Choroid plexus epithelial cell (primary cell): ENCODE measurements around the gene EPX.

Experiments used
- DNase-seq: peaks from one replicate; pipeline ENCODE4 v3.0.0-alpha.2; 2010; ENCODE audit warnings: low read depth
- H3K4me3 ChIP-seq: 2 replicates; pipeline ENCODE4 v1.5.1; 2011; ENCODE audit warnings: low read depth, mild to moderate bottlenecking, control low read depth, low read length, moderate library complexity
- CTCF ChIP-seq: conservative IDR thresholded peaks from 2 replicates; pipeline ENCODE4 v1.5.1; 2011; ENCODE audit warnings: low read depth, mild to moderate bottlenecking, control low read depth, inconsistent platforms, low read length, moderate library complexity

The EPX gene

DNA sequence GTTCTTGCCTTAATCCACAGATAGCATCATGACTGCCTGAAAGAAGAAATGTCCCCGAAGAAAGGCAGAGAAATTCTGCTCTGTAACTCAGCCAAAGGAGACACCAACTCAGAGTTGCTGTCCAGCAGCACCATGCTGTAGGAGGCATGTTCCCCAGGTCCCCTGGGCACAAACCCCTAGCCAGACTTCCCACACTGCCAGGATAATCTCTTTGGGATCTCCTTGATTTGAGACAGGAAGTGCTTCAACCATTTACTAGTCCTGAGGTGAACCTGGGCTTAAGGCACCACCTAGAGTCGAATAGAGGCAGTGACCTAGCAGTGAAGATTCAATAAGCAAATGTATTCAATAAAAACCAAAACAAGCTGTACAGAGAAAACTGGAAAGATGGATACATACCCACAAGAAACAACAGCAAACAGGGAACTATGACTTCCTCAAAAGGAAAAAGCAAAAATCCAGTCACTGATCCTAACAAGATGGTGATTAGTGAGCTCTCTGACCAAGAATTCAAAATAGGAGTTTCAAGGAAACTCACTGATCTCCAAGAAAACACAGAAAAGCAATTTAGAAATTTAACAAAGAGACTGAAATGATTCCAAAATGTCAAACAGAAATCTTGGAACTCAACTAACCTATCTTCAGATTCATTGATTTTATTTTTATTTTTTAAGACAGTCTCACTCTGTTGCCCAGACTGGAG, 20.0 kb upstream of the EPX start:
- peak; percentile 64 for TF ChIP-seq CTCF
- no peak overlapping the region for H3K4me3 ChIP-seq
- peak; percentile 62 for DNase-seq

GRCh38 chr17:58174871-58175270, 17.7 kb upstream of the EPX start:
- no peak for DNase-seq
- no peak for TF ChIP-seq CTCF
- H3K4me3 ChIP-seq, result no peak overlapping the region

- no peak for TF ChIP-seq CTCF
- peak; percentile 54 for DNase-seq
- H3K4me3 ChIP-seq, result no peak overlapping the region
Measured at GRCh38 chr17:58176200-58176599, 16.3 kb upstream of the EPX start.

DNA sequence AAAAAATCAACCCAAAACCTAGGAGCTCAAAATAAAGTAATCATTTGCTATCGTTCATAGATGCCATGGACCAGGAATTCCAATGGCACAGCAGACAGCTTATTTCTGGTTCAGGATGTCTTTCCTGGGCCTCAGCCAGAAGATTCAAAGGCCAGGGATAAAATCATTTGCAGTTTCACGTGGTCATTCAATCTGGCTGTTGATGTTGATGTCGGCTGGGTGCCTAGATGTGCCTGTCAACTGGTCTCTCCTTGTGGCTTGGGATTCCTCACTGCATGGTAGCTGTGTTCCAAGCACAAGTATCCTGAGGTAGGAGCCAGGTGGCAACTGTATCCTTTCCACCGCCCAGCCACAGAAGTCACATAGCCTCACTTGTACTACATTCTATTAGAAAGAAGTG, 10.7 kb upstream of the EPX start:
- no peak for DNase-seq
- no peak for TF ChIP-seq CTCF
- no peak overlapping the region for H3K4me3 ChIP-seq

GRCh38 chr17:58183514-58183913, 9.0 kb upstream of the EPX start:
- DNase-seq, result no peak
- no peak overlapping the region for H3K4me3 ChIP-seq
- TF ChIP-seq CTCF, result no peak

DNA sequence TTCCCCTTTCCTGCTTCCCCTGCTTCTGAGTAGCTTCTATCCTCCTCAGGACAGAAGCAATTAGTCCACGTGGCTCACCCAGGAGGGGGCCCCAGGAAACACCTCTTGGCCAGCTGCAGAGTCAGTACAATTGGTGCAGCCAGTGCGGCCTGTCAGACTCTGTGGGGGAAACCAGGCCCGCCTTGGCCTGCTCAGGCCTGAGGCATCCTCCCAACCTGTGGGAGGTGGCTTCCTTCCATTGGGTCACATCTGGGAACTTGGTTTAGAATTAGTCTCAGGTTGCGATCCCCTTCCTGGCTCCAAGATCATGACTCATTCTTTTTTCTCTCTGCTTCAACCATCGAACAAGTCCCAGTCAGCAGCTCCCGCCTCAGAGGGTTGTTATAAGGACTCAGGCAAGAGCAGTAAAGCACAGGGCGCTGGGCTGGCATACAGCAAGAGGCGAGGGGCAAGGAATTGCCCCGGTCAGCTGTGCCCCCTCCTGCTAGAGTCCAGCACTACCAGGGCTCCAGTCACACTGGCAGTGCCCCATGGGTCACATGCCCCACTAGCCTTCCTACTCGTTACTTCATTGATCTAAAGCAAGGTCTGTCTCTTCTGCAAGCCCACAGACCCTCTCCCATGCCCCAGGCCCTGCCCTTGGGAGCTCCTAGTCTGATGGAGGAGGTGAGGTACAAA, 8.1 kb upstream of the EPX start:
- no peak for TF ChIP-seq CTCF
- H3K4me3 ChIP-seq, result no peak overlapping the region
- DNase-seq, result peak; percentile 70
